Measurements from ENCODE around the gene RAB11FIP4.

The RAB11FIP4 gene

GRCh38 chr17:31549525-31550388, 158.3 kb downstream of the RAB11FIP4 start:
- no peak for TF ChIP-seq CTCF (IDR thresholded peaks at IDR 0.05; ENCODE audit: control insufficient read depth, insufficient read depth, low read depth, low read length, missing control alignments)
- peak overlapping the region; percentile 52 for H3K4me3 ChIP-seq (ENCODE audit: control insufficient read depth, low read depth, low read length)
- peak; percentile 67 for DNase-seq (ENCODE audit: low read depth)

- no peak for TF ChIP-seq CTCF (IDR thresholded peaks at IDR 0.05; ENCODE audit: control insufficient read depth, insufficient read depth, low read depth, low read length, missing control alignments)
- H3K4me3 ChIP-seq (ENCODE audit: control insufficient read depth, low read depth, low read length): peak overlapping the region; percentile 35
- DNase-seq (ENCODE audit: low read depth): no peak
These were observed 159.0 kb downstream of the RAB11FIP4 start for GRCh38 chr17:31550389-31551056.

- TF ChIP-seq CTCF (IDR thresholded peaks at IDR 0.05; ENCODE audit: control insufficient read depth, insufficient read depth, low read depth, low read length, missing control alignments): no peak
- DNase-seq (ENCODE audit: low read depth): no peak
- no peak overlapping the region for H3K4me3 ChIP-seq (ENCODE audit: control insufficient read depth, low read depth, low read length)
These were observed 161.1 kb downstream of the RAB11FIP4 start for GRCh38 chr17:31552568-31552967.

GRCh38 chr17:31553506-31553905, 162.0 kb downstream of the RAB11FIP4 start:
- H3K4me3 ChIP-seq (ENCODE audit: control insufficient read depth, low read depth, low read length): no peak overlapping the region
- no peak for DNase-seq (ENCODE audit: low read depth)
- TF ChIP-seq CTCF (IDR thresholded peaks at IDR 0.05; ENCODE audit: control insufficient read depth, insufficient read depth, low read depth, low read length, missing control alignments): no peak

- no peak for DNase-seq (ENCODE audit: low read depth)
- no peak for TF ChIP-seq CTCF (IDR thresholded peaks at IDR 0.05; ENCODE audit: control insufficient read depth, insufficient read depth, low read depth, low read length, missing control alignments)
- H3K4me3 ChIP-seq (ENCODE audit: control insufficient read depth, low read depth, low read length): no peak overlapping the region
These were observed 163.5 kb downstream of the RAB11FIP4 start for GRCh38 chr17:31554930-31555329.

GRCh38 chr17:31556969-31557645, 165.6 kb downstream of the RAB11FIP4 start:
- H3K4me3 ChIP-seq (ENCODE audit: control insufficient read depth, low read depth, low read length): no peak overlapping the region
- no peak for DNase-seq (ENCODE audit: low read depth)
- TF ChIP-seq CTCF (IDR thresholded peaks at IDR 0.05; ENCODE audit: control insufficient read depth, insufficient read depth, low read depth, low read length, missing control alignments): no peak

All from AG09309 (cell line).